Right lobe of liver (tissue), 6 donors: ENCODE measurements around the gene INPP4A. TPM values are rescaled to one million over a fixed set of nuclear protein-coding genes. Genes with fewer than 3 reads are reported as not detected.

Experiments used
- ATAC-seq, 4 donors: fragments of 200-7000 bp; cut with Tn5 transposase; one replicate each; pipeline ENCODE4 v1.9.1; 2020; ENCODE audit warnings: mild to moderate bottlenecking in 4 of 4, moderate library complexity in 4 of 4
- DNase-seq, 3 donors: peaks; one replicate each; pipeline ENCODE4 v3.0.0-alpha.2; 2020
- H3K27ac ChIP-seq, 3 donors: fragments of 200-600 bp; one replicate each; pipeline ENCODE4 v1.8.0; 2022
- H3K27me3 ChIP-seq, 2 donors: fragments of 200-600 bp; one replicate each; pipeline ENCODE4 v1.8.0; 2022
- H3K36me3 ChIP-seq, 4 donors: fragments of 200-600 bp; sonication (generic) in 1 of 4; one replicate each; pipeline versions ENCODE4 v1.5.1 to v1.8.0; 2017 to 2022; ENCODE audit warnings: control low read depth in 1 of 4
- H3K4me1 ChIP-seq, 4 donors: fragments of 200-600 bp; sonication (generic) in 1 of 4; one replicate each; pipeline versions ENCODE4 v1.5.1 to v1.8.0; 2017 to 2022; ENCODE audit warnings: control low read depth in 1 of 4
- H3K4me3 ChIP-seq, 3 donors: fragments of 200-600 bp; one replicate each; pipeline ENCODE4 v1.8.0; 2022
- H3K9me3 ChIP-seq, 4 donors: fragments of 200-600 bp; sonication (generic) in 1 of 4; one replicate each; pipeline versions ENCODE4 v1.5.1 to v1.8.0; 2017 to 2022; ENCODE audit warnings: control low read depth in 1 of 4
- POLR2A ChIP-seq: fragments of 450-650 bp; IDR thresholded peaks from one replicate; pipeline ENCODE4 v1.6.1; 2017; ENCODE audit warnings: antibody characterized with exemption, mild to moderate bottlenecking
- WGBS: methylation state at CpG from one replicate; pipeline ENCODE4 v1.1.6; 2018; ENCODE audit warnings: low coverage, low lambda C conversion rate; ENCODE audit not compliant: insufficient coverage; ENCODE audit errors: missing lambda C conversion rate; 5-methylcytosine and 5-hydroxymethylcytosine counted together
- intact Hi-C, 2 donors: fragments of 100-400 bp; cut with DNase I; formaldehyde crosslinking; loops; one replicate each; pipeline versions ENCODE4 v1.11.2 to v1.14.1; 2022
- total RNA-seq, 6 experiments: library from RNA; depleted of rRNA in 2 of 6; stranded (reverse); fragments of >200 nt in 2 of 6; fragmentation: NEBNext Ultra II Directional in 3 of 6; extraction: Animal tissue kit (Norgen Biotek cat#: 25700) in 3 of 6; gene quantifications; one replicate each; pipeline versions ENCODE4 v1.1.0 to v1.2.4, GENCODE V29; 2016 to 2023
- TF ChIP-seq, protein P1 (sequence below), 4 donors: fragments of 200-600 bp in 3 of 4; fragments of 450-650 bp in 1 of 4; IDR thresholded peaks; one replicate each; pipeline versions ENCODE4 v1.5.1 to v1.8.0; 2016 to 2022; ENCODE audit warnings: antibody characterized with exemption in 4 of 4, mild to moderate bottlenecking in 2 of 4
- donor health status: DM: no; HTN: yes; CAD: no.
- donor health status: DM: no; HTN: no; CAD: no.
- donor health status: DM: no; HTN: no; CAD: no.
- donor health status: DM: no; HTN: yes; CAD: no.
- donor health status: DM: no; HTN: yes; CAD: no.

The INPP4A gene
- total RNA-seq, 6 experiments from 2014 or later: 6.5 to 10.4 (median 8.0) TPM

DNA sequence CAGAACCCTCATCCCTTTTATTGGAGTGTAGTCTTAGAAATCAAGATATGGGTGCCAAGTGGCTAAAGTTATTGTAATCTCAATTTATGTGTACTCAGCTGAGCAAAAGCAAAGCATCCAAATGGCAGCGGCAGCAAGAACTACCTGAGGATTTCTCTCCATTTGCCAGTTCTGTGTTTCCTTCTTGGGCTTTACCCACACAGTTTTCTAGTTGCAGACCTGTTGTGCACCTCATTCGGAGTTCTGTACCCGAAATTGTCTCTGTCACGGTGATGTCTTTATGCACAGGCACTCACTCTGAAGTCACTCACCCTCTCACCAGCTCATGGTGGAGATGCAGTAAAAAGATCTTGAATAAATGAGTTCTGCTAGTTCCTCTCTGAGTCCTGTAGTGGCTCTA lies 43.6 kb downstream of the INPP4A start:
- intact Hi-C loops: no loop called here
- Histone ChIP-seq H3K27ac (no peak overlapping the region), H3K27me3 (no peaks in the 10 kb centered on the region), H3K4me3 (no peak overlapping the region), H3K4me1 (peaks cover 0 to 15% (median 6%) of the 10 kb centered on the region in 4 donors), H3K9me3 (no peaks in the 10 kb centered on the region), H3K36me3 (no peaks in the 10 kb centered on the region)
- TF ChIP-seq, protein P1, sequence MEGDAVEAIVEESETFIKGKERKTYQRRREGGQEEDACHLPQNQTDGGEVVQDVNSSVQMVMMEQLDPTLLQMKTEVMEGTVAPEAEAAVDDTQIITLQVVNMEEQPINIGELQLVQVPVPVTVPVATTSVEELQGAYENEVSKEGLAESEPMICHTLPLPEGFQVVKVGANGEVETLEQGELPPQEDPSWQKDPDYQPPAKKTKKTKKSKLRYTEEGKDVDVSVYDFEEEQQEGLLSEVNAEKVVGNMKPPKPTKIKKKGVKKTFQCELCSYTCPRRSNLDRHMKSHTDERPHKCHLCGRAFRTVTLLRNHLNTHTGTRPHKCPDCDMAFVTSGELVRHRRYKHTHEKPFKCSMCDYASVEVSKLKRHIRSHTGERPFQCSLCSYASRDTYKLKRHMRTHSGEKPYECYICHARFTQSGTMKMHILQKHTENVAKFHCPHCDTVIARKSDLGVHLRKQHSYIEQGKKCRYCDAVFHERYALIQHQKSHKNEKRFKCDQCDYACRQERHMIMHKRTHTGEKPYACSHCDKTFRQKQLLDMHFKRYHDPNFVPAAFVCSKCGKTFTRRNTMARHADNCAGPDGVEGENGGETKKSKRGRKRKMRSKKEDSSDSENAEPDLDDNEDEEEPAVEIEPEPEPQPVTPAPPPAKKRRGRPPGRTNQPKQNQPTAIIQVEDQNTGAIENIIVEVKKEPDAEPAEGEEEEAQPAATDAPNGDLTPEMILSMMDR (IDR thresholded peaks at IDR 0.05): no peak
- no peak for TF ChIP-seq POLR2A
- DNase-seq: no peak
- no peak for ATAC-seq
- 88% methylated on average over 4 of the region's 4 CpGs for WGBS

DNA sequence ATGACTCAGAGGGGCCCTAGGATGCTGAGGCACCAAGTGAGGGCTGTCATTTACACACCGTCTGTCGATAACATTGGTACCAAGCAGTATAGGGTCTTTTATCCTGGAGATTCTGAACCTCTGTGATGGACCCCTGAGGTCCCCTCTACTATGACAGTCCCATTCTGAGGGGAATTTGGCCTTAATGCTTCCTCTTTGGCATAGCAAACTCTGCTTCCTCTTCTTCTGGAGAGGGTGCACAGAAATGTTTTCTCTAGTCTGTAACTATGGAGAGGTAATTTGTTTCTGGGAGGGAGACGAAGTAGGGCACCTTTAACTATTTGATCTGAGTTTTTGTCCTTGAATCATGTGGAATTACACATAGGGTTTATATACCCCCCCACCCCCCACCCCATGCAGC lies 44.8 kb downstream of the INPP4A start:
- Histone ChIP-seq H3K27ac (no peak overlapping the region), H3K27me3 (no peaks in the 10 kb centered on the region), H3K36me3 (no peaks in the 10 kb centered on the region), H3K9me3 (no peaks in the 10 kb centered on the region), H3K4me3 (no peak overlapping the region), H3K4me1 (peaks cover 0 to 15% (median 6%) of the 10 kb centered on the region in 4 donors)
- 83% methylated on average over 1 of the region's 3 CpGs for WGBS
- intact Hi-C loops: no loop called here
- TF ChIP-seq, protein P1 (IDR thresholded peaks at IDR 0.05): no peak
- TF ChIP-seq POLR2A: no peak
- ATAC-seq: no peak
- DNase-seq: no peak

DNA sequence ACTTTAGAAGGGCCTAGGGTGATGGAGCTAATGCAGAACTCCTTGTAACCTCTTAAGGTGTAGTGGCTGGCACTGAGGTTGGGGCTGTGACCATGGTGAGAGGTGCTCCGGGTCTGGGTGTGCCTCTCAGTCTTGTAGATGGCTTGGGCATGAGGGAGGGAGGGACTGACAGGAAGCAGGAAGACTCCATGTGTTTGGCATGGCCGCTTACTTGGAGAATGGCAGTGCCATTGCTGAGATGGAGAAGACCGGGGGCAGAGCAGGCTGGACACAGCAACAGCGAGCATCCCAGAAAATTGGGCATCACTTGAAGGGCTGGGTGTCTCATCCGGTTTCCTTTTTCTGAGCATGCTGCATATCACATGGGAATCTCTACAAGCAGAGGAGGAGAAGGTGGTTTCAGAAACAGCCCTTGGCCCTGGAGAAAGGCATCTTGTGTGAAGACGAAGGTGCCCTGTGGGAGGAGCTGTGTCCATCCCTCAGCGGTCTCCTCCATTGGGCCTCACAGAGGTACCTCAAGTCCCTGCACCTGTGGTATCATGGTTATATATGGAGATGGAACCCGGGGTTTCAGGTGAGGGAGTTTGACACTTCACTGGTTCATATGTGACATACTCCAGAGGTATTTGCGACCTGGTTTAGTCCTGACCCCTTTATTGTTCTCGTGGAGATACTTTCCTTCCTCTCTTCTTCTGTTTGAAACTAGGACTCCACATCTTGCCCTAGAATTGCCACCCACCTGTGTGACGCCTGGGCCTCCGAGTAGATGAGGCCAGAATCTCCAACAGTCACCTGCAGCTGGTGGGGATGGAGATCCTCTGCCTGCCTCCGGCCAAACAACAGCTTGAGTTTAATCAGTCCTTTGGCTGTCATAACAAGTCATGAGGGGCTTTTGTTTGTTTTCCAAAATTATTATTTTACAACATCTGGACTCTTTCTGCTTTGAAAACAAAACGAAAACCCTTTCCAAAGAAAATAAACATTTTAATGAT lies 45.6 kb downstream of the INPP4A start:
- 82% methylated on average over 8 of the region's 14 CpGs for WGBS
- H3K4me1 ChIP-seq: peaks cover 0 to 9% (median 5%) of the 10 kb centered on the region in 4 donors
- no peak overlapping the region for H3K27ac ChIP-seq
- H3K27me3 ChIP-seq: no peaks in the 10 kb centered on the region
- intact Hi-C loops: no loop called here
- H3K9me3 ChIP-seq: no peaks in the 10 kb centered on the region
- H3K36me3 ChIP-seq: no peaks in the 10 kb centered on the region
- no peak for DNase-seq
- ATAC-seq: no peak
- H3K4me3 ChIP-seq: no peak overlapping the region
- TF ChIP-seq, protein P1 (IDR thresholded peaks at IDR 0.05): no peak
- TF ChIP-seq POLR2A: no peak

DNA sequence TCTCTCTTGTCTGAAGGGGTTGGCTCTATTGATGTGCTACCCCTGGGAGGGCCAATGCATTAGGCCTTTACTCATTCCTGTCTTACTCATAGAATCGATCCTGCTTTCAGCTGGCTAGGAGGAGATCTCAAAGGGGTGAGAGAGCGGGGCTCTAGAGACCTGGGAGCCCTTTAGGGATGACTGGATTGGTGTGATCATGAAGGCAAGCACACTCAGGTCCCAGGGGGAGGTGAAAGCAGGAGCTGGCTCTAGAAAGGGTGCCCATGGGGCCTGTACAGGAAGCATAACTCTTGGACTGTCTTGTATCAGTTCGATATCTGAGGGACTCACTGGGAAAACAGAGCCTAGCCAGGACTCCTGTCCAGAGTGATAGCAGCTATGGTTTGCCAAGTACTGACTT lies 47.8 kb downstream of the INPP4A start:
- DNase-seq (no peak), ATAC-seq (peak in 2 of 4 donors; percentile 19 to 24)
- peaks cover 0 to 8% (median 3%) of the 10 kb centered on the region in 4 donors for H3K4me1 ChIP-seq
- H3K27me3 ChIP-seq: no peaks in the 10 kb centered on the region
- H3K36me3 ChIP-seq: no peaks in the 10 kb centered on the region
- WGBS: 89% methylated on average over 3 of the region's 3 CpGs
- intact Hi-C loops: no loop called here
- no peak overlapping the region for H3K27ac ChIP-seq
- TF ChIP-seq POLR2A: no peak
- TF ChIP-seq, protein P1 (IDR thresholded peaks at IDR 0.05): no peak
- no peak overlapping the region for H3K4me3 ChIP-seq
- no peaks in the 10 kb centered on the region for H3K9me3 ChIP-seq
